Peyer's patch (tissue), 4 donors: Measurements from ENCODE around the gene UGT1A8.

Source experiments
- POLR2A ChIP-seq, 2 donors: fragments of 450-650 bp; IDR thresholded peaks; one replicate each; pipeline ENCODE4 v1.5.1; 2017; ENCODE audit warnings: antibody characterized with exemption in 2 of 2, mild to moderate bottlenecking in 2 of 2, moderate library complexity in 2 of 2
- TF ChIP-seq, protein P1 (sequence below), 6 experiments: fragments of 450-650 bp in 4 of 6; fragments of 200-600 bp in 2 of 6; sonication (generic) in 1 of 6; IDR thresholded peaks; one replicate each; pipeline ENCODE4 v1.5.1; 2017 to 2019; ENCODE audit warnings: antibody characterized with exemption in 6 of 6, mild to moderate bottlenecking in 3 of 6, moderate library complexity in 1 of 6

DNA sequence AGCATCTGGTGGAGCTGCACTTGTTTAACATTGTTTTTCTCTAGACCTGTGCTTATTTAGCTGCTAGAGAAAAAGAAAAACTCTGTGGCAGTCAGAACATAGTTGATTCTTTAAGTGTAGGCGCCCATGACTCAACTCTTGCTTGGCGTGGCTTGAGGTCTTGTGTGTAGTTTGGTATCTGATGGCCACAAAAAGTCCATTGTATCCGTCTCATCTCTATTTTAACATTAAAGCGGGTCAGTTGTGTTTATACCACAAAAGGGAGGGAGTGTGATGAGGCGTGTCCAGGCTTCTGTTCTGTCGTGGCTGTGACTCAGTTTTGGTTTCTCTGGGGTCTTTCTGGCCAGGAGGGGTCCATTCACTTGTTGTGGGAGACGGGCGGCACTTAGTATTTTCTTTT, 24.2 kb upstream of the UGT1A8 start:
- TF ChIP-seq, protein P1, sequence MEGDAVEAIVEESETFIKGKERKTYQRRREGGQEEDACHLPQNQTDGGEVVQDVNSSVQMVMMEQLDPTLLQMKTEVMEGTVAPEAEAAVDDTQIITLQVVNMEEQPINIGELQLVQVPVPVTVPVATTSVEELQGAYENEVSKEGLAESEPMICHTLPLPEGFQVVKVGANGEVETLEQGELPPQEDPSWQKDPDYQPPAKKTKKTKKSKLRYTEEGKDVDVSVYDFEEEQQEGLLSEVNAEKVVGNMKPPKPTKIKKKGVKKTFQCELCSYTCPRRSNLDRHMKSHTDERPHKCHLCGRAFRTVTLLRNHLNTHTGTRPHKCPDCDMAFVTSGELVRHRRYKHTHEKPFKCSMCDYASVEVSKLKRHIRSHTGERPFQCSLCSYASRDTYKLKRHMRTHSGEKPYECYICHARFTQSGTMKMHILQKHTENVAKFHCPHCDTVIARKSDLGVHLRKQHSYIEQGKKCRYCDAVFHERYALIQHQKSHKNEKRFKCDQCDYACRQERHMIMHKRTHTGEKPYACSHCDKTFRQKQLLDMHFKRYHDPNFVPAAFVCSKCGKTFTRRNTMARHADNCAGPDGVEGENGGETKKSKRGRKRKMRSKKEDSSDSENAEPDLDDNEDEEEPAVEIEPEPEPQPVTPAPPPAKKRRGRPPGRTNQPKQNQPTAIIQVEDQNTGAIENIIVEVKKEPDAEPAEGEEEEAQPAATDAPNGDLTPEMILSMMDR (IDR thresholded peaks at IDR 0.05) = no peak
- TF ChIP-seq POLR2A (IDR thresholded peaks at IDR 0.05) = no peak
